HG03159 (cell line): ENCODE measurements around the gene LMTK2.
"Not testable (repeated sequence)": the region's sequence is repeated elsewhere in the genome, so short reads cannot be mapped to it uniquely, and the experiment has no call there.

Source experiments
- ATAC-seq: cut with Tn5 transposase; IDR thresholded peaks from one replicate; pipeline ENCODE4 v1.9.1; 2021; ENCODE audit warnings: mild to moderate bottlenecking, moderate library complexity; ENCODE audit not compliant: unreplicated experiment

LMTK2 gene

DNA sequence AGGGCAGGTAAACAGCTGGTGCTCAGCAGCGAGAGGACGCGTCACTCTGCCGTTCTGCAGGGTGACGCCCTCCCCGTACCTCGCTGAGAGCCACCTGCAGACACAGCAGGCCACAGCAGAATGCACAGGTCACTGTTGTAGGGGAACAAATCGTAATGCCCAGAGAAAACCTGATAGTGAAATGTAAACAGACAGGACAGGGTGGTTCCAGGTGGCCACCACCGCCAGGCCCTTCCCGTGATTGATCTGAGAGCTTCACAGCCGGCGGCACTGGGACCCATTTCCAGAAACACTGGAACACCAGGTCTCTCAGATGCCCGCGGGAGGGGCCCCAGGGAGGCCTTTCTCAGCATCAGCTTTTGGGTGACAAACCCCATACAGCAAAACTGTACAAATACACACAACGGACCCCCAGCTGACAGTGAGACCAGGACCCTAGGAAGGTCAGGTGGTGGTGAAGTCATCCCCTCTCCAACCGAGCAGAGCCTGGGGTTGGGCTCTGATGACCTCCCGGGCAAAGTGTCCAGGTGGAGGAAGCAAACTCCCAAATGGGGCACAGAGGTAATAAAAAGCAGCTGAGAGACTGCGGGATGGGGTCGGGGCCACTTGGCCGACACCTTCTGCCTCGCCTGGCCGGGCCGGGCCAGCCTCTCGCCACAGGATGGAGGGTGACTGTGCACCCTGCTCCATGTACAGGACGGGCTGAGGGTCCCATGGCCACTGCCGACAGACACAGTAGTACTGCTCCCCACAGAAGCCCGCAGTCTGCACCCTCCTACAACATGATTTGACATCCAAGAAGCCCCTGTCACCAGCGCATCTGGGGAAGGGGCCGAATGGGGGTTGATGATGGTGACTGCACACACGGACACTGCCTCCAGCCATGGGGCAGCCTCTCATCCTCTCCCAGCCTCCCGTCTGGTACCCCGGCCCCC lies 109.2 kb downstream of the LMTK2 start:
- ATAC-seq, result no peak

DNA sequence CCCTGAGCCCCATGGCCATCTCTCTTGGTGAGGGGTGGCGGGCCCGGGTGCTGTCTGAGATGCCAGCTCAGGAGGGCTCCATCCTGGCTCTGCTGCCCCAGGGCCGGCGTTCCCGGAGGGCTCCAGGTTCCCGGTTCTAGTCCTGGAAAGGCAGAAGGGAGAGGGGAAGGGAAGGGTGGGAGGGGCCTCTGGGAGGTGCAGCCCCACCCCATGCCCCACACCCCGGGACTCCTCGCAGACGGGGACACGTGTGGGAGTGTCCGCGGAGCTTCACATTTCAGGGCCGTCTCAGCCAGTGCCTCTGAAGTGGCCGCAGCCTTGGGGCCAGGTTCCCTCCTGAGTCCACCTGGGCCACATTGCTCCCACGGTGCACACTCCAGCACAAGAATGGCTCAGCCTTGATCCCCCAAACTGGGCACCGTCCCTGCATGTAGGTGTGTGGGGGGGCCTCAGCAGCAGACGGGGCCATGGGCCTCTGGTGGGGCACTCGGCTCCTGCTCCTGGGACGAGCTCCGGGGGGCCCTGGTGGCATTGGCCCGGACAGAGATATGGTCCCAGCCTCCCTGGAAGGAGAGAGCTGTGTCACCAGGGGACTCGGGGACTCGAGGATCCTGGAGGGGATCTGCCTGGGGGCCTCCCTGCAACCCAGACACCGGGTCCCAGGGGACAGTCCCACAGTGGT lies 110.4 kb downstream of the LMTK2 start:
- ATAC-seq, result no peak

DNA sequence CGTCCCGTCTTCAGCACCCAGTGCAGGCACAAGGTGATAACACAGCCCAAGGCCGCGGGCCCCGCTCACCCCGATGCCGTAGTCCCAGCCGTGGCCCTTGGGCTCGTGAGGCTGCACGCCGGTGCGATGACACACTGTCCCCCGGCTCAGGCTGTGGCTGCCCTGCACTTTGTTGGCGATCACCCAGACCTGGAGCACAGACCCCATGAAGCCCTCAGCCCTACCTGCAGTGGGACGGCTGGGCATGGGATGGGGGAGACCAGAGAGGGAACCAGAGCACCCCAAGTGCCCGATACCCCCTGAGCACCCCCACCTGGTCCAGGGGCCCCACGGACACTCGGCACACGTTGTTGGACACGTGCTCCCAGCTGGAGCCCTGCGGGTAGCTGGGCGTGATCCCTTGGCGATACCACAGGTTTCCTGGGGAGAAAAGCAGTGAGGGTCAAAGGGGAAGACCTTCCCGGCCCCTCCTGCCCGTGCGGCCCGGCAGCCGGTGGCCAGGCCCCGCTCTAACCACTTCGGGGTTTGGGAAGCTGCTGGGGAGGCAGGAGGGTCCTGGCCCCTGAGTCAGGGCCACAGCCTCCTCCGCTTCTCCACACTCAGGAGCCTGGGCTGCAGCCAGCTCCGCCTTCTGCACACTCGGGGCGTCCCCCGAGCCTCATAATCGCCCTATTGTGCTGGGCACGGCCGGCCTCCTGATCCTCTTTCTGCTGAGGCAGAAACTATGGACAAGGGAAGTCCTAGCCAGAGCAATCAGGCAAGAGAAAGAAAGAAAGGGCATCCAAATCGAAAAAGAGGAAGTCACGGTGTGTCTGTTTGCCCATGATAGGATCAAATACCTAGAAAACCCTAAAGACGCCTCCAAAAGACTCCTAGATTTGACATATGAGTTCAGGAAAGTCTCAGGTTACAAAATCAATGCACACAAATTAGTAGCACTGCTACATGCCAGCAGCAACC lies 111.2 kb downstream of the LMTK2 start:
- ATAC-seq, result no peak

DNA sequence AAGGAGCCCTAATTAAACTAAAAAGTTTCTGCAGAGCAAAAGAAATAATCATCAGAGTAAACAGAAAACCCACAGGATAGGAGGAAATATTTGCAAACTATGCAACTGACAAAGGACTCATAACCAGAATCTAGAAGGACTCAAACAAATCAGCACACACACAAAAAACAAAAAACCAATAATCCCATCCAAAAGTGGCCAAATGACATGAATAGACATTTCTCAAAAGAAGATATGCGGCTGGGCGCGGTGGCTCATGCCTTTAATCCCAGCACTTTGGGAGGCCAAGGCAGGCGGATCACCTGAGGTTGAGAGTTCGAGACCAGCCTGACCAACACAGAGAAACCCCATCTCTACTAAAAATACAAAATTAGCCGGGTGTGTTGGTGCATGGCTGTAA lies 112.7 kb downstream of the LMTK2 start:
- ATAC-seq, result not testable (repeated sequence)

DNA sequence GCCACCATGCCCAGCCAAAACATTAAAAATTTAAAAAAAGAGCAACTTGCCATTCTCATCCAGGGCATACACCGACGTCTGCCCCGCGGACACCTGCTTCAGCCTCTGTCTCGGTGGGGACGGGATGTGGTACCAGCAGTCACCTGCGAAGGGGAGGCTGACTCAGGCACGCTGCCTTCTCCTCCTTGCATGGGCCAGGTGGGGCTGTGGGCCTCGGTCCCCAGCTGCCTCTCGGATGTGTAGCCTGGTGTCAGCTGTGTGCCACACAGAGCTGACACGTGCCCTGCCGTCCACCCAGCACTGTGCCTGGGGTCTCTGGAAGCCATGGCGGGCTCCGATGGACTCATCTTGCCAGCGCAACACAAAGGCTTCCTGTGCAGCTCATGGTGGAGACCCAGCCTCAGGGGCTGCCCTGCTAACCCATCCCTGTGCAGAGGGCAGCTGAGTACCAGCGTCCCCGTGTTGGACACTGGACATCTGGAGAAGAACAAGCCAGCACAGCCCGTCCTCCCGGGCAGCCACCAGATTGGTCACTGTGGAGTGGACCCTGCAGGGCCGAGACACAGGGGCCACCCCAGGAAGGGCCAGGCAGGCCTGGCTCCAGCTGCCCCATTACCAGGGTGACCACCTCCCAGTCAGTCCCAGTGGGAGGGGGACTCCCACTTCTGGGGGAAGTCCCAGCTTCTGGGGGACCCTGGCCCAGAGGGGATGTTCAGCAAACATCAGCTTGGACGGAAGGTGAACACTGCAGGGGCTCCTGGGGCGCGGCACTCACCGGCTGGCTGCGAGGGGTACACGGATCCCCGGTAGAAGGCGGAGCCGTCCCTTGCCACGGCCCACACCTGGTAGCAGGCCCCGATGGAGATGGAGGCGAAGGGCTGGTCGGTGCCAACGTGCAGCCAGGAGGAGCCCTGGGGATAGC lies 115.2 kb downstream of the LMTK2 start:
- no peak for ATAC-seq

DNA sequence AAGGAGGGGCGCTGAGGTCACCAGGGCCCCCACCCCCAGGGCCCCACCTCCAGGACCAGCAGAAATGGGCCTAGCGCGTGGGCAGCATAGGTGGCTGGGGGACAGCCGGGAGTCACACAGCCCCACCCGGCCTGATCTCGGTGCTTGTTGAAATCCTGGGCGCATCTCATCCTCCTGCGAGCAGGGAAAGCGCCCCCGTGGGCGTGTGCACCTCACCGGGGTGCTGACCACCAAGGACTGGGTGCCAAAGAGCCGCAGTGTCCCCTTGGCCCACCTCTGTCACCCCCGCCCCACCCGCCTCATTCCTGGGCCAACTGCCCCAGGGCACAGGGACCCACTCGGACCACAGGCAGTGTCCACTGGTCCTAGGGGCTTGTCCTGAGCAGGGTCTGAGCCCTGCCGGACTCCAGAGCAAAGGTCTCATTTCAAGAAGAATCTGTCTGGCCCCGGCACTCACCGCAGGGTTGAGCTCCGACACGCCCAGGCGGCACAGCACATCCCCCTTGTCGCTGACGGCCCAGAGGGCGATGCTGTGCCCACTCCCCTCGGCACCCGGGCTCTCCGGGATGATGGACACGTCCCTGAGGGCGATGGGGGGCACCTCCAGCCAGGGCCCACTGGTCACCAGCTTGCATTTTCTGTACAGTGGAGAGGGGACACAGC lies 116.0 kb downstream of the LMTK2 start:
- no peak for ATAC-seq

DNA sequence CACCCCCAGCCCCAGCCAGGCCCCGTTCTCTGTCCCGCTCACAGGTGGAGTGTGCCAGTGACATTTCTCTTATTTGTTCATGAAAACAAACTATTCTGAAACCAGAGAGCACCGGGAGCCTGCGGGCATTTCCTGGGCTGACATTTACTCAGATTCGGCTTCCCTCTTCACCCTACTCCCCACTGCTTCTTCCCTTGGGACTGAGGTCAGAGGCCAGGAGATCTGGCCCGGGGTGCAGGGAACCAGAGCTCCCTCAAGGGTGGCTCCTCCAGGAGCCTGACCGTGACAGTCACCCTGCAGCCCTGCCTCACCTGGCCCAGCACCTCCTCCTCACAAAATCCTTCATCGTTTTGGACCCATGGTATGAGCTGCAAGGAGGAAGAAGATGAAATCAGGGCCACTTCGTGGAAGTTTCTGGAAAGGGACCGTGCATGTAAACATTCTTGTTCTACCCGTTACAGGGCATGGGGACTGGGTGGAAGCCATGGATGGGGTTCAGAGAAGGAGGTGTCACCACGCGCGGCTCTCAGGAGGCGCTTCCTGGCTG lies 116.8 kb downstream of the LMTK2 start:
- ATAC-seq, result no peak

DNA sequence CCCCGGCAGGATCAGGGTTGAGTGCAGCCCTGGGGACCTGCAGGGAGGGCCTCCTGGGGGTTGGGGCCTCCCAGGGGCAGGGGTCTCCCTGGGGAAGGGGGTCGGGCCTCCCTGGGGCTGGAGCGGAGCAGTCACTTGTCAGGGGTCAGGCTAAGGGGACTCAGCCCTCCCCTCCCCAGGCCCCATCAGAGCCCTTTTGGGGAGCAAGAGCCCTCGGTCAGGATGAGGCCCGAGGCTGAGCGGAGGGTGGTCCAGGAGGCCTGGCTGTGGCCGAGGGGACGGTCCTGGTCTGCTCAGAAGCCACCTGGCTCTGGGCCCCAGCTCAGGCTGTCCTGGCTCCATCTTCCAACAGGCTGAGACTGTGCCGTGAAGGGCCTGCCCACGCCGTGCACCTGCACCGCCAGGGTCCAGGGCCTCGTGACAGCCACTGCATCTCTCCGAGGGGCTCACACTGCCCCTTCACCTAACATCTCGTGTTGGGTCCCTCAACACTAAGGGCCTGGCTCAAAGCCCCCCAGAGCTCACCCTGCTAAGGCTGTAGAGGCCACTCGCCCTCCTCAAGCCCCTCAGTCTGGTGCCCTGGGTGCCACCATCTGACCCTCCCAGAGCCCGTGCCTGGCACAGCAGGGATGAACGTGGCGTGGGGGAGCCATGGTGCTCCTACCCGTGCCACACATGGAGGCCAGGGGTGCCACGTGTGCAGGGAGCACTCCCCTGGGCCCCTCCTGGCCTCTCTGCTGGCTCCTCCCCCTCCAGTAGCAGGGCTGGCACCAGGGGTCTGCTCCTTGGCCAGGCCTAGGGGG lies 117.4 kb downstream of the LMTK2 start:
- no peak for ATAC-seq

DNA sequence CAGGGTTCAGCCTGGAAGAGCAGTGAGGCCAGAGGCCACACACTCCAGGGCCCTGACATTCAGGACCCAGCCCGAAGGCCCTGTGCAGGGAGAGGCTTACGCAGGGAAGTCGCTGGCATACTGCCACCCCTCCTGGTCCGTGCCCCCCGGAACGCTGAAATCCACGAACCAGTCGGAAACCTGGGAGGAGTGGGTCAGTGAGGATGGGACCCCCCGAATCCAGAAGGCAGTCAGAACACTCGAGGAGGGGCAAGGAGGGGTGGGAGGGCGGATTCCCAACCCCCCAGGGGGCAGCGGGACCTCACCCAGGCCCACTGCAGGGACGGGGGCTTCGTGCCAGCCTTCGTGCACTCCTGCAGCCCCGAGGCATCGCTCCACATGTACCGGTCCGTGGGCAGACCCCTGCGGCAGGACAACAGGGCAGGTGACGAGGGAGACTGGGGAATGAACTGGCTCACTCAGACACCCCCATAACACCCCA lies 118.1 kb downstream of the LMTK2 start:
- no peak for ATAC-seq

DNA sequence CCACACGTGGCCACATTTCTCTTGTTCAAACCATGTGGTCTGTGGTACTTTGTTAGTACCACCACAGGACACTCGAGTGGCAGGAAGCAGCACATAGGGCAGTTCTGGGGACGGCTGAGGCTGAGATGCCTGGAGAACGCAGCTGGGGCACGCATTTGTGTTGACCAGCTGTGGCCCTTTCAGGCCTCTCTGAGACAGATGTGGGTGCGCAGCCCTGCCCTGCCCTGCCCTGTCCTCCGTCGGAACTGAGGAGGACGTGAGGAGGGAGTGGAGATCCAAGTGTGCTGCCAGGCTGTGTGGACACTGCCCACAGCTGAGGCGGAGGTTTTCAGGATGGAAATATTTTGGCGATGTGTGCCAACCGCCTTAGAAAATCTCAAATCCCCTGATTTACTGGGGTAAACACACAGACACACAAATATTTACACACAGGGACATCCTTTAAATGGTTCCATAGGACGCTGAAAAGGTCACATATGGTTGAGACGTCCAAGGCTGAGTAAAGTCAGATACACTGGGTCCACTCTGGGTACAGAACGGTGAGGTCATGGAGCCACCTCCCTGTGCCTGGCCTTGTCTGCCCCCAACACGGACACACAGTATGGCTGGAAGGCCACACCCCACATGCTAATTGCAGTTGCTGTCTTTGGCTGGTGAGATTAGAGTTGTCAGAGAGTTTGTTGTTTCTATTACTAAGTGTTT lies 119.4 kb downstream of the LMTK2 start:
- ATAC-seq, result no peak

DNA sequence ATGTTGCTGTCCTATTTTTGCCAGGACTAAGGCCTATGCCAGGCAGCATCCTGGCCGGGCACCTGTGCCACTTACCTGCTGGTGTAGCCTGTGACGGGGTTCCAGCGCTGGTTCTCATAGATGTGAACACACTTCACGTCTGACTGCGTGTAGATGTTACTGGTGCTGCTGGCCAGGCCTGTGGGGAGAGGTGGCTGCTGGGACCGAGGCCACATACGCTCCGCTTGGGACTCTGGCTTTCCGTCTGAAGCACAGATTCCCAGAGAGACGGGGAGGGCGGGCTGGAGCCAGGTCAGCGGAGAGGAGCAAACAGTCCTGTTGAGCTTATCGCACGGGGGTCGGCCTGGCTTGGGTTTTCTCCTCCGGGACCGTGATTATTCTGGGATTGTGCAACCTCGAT lies 121.3 kb downstream of the LMTK2 start:
- ATAC-seq, result no peak

DNA sequence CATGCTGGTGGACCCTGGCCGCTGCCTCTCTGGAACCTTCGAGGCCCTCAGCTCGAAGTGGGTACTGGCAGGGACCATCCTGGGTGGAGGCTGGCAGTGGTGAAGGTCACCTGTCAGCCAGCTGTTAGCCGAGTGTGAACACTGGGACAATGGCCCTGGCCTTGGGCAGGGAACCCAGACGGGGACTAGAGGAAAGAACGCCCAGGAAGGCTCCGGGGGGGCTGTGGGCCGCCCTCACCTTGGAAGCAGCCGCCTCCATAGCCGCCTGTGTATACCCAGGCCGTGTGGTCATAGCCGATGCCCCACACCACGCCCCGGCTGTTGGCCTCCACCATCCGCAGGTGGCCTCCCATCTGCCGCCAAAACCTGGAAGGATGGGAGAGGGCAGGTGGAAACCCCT lies 122.1 kb downstream of the LMTK2 start:
- no peak for ATAC-seq

DNA sequence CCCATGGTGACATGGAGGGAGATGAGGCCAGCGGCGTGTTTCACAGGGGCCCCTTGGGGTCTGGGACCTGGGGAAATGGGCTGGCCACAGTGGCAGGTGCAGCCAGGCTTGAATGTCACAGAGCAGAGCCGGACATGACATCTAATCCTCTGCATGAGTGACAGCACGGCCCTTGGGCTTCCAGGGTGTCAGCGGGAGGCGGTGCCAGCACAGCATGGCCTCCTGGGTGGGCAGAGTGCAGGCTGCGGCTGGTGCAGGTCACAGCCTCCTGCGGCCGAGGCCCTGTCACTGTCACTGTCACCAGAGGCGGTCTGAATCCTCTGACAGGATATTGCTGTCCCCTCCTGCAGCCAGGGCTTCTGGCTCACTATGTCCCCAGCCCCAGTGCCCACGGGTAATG lies 122.8 kb downstream of the LMTK2 start:
- ATAC-seq, result no peak

DNA sequence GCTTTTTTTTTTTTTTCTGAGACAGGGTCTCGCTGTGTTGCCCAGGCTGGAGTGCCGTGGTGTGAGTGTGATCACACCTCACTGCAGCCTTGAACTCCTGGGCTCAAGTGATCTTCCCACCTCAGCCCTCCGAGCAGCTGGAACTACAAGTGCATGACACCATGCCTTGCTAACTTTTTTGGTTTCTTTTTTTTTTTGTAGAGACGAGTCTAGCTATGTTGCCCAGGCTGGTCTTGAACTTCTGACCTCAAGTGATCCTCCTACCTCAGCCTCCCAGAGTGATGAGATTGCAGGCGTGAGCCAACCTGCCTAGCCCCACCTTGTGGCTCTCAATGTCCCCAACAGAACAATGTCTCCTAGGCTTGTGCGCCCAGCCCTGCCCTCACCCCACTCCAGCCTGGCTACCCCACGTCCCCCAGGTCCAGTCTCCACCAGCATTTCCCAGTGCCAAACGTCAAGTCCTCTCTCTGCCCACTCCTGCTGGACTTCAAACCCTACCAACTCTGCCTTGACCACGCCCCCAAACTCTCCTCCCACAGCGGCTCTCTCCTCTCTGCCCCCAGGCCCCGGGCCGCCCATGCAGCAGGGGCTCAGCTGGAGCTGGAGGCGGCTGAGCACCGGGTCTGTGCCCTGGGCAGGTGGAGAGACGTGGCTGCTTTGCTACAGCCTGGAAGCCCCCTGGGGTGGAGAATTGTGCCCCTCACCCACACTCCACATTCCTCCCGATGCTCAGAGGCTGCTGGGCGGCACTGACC lies 123.5 kb downstream of the LMTK2 start:
- no peak for ATAC-seq

DNA sequence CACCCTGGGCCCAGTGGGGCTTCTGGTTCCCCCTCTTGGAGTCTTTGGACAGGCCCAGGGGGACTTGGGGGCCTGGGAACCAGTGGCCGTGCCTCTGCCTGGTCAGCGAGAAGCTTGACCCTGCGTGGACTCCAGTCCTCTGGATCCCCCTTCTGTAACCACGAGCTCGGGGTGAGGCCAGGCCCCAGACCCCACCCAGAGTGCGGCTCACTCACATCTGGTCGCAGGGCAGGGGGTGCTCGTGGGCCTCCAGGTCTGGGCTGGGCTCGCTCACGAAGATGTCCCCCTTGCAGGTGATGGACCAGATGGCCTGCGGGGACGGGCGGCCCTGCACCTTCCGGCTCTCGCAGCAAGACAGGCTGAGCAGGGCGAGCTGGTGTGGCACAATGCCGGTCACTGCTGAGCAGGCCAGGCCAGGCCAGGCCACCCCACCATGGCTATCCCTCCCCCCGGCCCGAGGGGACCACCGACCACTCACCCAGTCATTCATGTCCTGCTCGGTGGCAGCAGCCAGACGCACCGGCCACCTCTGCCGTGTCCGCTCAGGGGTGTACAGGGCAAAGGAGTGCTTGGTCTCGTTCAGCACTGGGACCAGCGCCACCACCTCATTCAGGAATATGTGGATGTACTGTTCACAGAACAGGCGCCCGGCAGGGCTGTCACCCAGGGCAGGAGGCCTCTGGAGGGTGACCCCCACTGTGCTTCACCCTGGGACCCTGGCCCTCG lies 124.2 kb downstream of the LMTK2 start:
- ATAC-seq, result no peak
